ENCODE data around the gene PAX8. TPM values are rescaled to one million over a fixed set of nuclear protein-coding genes. Genes with fewer than 3 reads are reported as not detected.
"Not testable (repeated sequence)": the region's sequence is repeated elsewhere in the genome, so short reads cannot be mapped to it uniquely, and the experiment has no call there.

Gene PAX8
- total and polyA plus RNA-seq, 4 donors: 0.28 to 5.9 (median 2.3) TPM

DNA sequence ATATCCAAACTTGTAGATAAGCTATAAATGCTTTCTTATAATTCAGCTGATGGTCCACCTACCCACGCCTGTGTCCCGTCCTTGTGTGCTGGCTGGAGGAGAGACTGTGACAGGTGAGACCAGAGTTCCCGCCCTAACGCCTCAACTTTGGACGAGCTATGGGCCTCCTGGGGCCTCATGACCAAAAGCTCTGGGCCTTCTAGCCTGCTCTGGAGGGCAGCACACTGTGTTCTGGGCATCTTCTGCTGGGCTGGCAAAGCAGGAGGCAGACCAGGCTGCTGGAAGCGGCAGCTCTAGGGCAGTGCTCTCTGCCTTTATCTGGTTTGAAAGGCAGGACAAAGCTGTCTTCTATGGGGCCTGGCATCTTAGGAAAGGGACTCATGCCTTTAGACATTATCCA lies 26.0 kb upstream of the PAX8 start:
- H3K9ac ChIP-seq (ENCODE audit: insufficient read depth in 1 of 2, low read length in 2 of 2): no peak overlapping the region
- peaks cover 0 to 4% (median 0%) of the 10 kb centered on the region in 5 donors for H3K4me1 ChIP-seq (ENCODE audit: control insufficient read depth in 5 of 5, insufficient read depth in 5 of 5, low read length in 5 of 5)
- H3K36me3 ChIP-seq (ENCODE audit: control insufficient read depth in 4 of 4, insufficient read depth in 4 of 4, low read length in 4 of 4): no peaks in the 10 kb centered on the region
- WGBS, 2 donors: 94 to 97% methylated on average over 6 of the region's 6 CpGs
- no peaks in the 10 kb centered on the region for H3K27me3 ChIP-seq (ENCODE audit: control insufficient read depth in 3 of 3, insufficient read depth in 3 of 3, low read length in 2 of 3)
- no peak overlapping the region for H3K4me3 ChIP-seq
- DNase-seq (no peak), ATAC-seq (ENCODE audit: insufficient read depth, low FRiP score) (no peak)
- no peaks in the 10 kb centered on the region for H3K9me3 ChIP-seq (ENCODE audit: control insufficient read depth in 4 of 4, insufficient read depth in 3 of 4, low read length in 3 of 4)
- TF ChIP-seq CTCF (IDR thresholded peaks at IDR 0.05; ENCODE audit: control extremely low read depth, extremely low read depth): no peak
- no peak overlapping the region for H3K27ac ChIP-seq (ENCODE audit: low read depth in 1 of 2, low read length in 1 of 2)

DNA sequence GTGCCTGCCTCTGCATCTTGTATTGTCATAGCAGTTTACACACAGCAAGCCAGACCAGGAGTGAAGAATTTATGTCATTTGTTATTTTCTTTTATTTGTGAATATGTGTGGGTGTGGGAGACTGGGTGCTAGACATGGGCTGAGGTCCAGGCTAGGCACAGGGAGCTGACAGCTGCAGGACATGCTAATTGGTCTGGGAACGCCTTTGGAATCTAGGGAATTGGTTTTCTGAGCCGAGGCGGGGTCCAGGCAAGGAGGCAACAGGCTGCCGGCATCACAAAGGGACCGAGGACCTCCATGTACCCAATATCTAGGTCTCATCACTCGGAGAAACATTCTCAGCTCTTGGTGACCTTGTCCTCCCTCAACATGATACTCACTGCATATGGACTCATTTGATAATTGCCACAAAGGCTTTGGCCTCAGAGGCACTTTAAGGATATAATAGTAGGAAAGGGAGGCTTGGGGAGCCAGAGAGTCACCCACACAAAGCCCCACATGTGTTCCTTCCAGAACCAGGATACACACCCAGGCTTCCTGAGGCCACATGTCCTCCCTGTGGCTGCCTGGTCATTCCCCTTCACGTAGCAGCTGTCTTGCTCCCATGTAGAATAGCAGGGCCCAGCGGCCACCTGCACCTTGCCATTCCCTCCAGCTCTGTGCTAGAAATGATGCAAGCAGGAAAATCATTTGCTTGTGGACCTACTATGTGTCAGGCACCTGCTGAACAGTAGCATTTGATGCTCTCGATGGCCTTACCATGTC lies 23.7 kb upstream of the PAX8 start:
- not testable (repeated sequence) for H3K4me3 ChIP-seq; H3K27ac ChIP-seq (ENCODE audit: low read depth in 1 of 2, low read length in 1 of 2); H3K9ac ChIP-seq (ENCODE audit: insufficient read depth in 1 of 2, low read length in 2 of 2); H3K27me3 ChIP-seq (ENCODE audit: control insufficient read depth in 3 of 3, insufficient read depth in 3 of 3, low read length in 2 of 3); DNase-seq; ATAC-seq (ENCODE audit: insufficient read depth, low FRiP score); H3K36me3 ChIP-seq (ENCODE audit: control insufficient read depth in 4 of 4, insufficient read depth in 4 of 4, low read length in 4 of 4); H3K9me3 ChIP-seq (ENCODE audit: control insufficient read depth in 4 of 4, insufficient read depth in 3 of 4, low read length in 3 of 4); H3K4me1 ChIP-seq (ENCODE audit: control insufficient read depth in 5 of 5, insufficient read depth in 5 of 5, low read length in 5 of 5)
- 84 to 88% methylated on average over 9 of the region's 9 CpGs for WGBS, 2 donors

GRCh38 chr2:113300281-113300680 lies 21.6 kb upstream of the PAX8 start:
- Histone ChIP-seq H3K9ac (ENCODE audit: insufficient read depth in 1 of 2, low read length in 2 of 2) (no peak overlapping the region), H3K9me3 (ENCODE audit: control insufficient read depth in 4 of 4, insufficient read depth in 3 of 4, low read length in 3 of 4) (no peaks in the 10 kb centered on the region), H3K4me3 (no peak overlapping the region), H3K27ac (ENCODE audit: low read depth in 1 of 2, low read length in 1 of 2) (no peak overlapping the region), H3K4me1 (ENCODE audit: control insufficient read depth in 5 of 5, insufficient read depth in 5 of 5, low read length in 5 of 5) (no peaks in the 10 kb centered on the region), H3K27me3 (ENCODE audit: control insufficient read depth in 3 of 3, insufficient read depth in 3 of 3, low read length in 2 of 3) (no peaks in the 10 kb centered on the region), H3K36me3 (ENCODE audit: control insufficient read depth in 4 of 4, insufficient read depth in 4 of 4, low read length in 4 of 4) (no peaks in the 10 kb centered on the region)
- no peak for TF ChIP-seq CTCF (IDR thresholded peaks at IDR 0.05; ENCODE audit: control extremely low read depth, extremely low read depth)
- ATAC-seq (ENCODE audit: insufficient read depth, low FRiP score) (no peak), DNase-seq (no peak)
- 86 to 94% methylated on average over 4 of the region's 4 CpGs for WGBS, 2 donors

DNA sequence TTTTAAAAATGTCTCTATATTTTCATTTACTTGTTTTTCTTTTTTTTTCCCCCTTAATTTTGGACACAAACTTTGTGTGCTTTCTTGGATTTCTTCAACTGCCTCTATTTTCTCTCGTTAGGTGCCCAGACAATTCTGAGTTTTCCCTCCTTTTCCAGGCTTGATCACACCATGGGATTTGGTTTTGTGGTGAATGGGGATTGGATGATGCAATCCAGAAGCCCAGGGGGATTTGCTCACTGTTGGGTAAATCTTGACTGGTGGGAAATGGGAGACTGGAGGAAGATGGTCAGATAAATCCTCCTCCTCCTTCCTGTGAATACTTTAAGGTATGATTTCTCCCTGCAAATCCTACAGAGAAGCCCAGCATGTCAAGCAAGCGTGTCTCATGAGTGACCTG lies 19.5 kb upstream of the PAX8 start:
- 97 to 98% methylated on average over 2 of the region's 2 CpGs for WGBS, 2 donors
- no peak for TF ChIP-seq CTCF (IDR thresholded peaks at IDR 0.05; ENCODE audit: control extremely low read depth, extremely low read depth)
- ATAC-seq (ENCODE audit: insufficient read depth, low FRiP score): no peak

GRCh38 chr2:113297590-113297989 lies 18.9 kb upstream of the PAX8 start:
- H3K27ac ChIP-seq (ENCODE audit: low read depth in 1 of 2, low read length in 1 of 2); H3K4me3 ChIP-seq; H3K4me1 ChIP-seq (ENCODE audit: control insufficient read depth in 5 of 5, insufficient read depth in 5 of 5, low read length in 5 of 5); H3K9ac ChIP-seq (ENCODE audit: insufficient read depth in 1 of 2, low read length in 2 of 2); H3K27me3 ChIP-seq (ENCODE audit: control insufficient read depth in 3 of 3, insufficient read depth in 3 of 3, low read length in 2 of 3); DNase-seq; H3K36me3 ChIP-seq (ENCODE audit: control insufficient read depth in 4 of 4, insufficient read depth in 4 of 4, low read length in 4 of 4); H3K9me3 ChIP-seq (ENCODE audit: control insufficient read depth in 4 of 4, insufficient read depth in 3 of 4, low read length in 3 of 4); ATAC-seq (ENCODE audit: insufficient read depth, low FRiP score): not testable (repeated sequence)
- 23 to 73% methylated on average over 2 of the region's 2 CpGs for WGBS, 2 donors

More for the DNA sequence above, 19.5 kb upstream of the PAX8 start:
- H3K9me3 ChIP-seq (ENCODE audit: control insufficient read depth in 4 of 4, insufficient read depth in 3 of 4, low read length in 3 of 4): no peaks in the 10 kb centered on the region
- H3K4me1 ChIP-seq (ENCODE audit: control insufficient read depth in 5 of 5, insufficient read depth in 5 of 5, low read length in 5 of 5): no peaks in the 10 kb centered on the region
- H3K27me3 ChIP-seq (ENCODE audit: control insufficient read depth in 3 of 3, insufficient read depth in 3 of 3, low read length in 2 of 3): peaks cover 0 to 4% (median 4%) of the 10 kb centered on the region in 3 donors
- no peak overlapping the region for H3K9ac ChIP-seq (ENCODE audit: insufficient read depth in 1 of 2, low read length in 2 of 2)
- H3K36me3 ChIP-seq (ENCODE audit: control insufficient read depth in 4 of 4, insufficient read depth in 4 of 4, low read length in 4 of 4): no peaks in the 10 kb centered on the region
- no peak overlapping the region for H3K27ac ChIP-seq (ENCODE audit: low read depth in 1 of 2, low read length in 1 of 2)
- DNase-seq: no peak
- no peak overlapping the region for H3K4me3 ChIP-seq
